ENCODE results near the gene MEIOB.
"Not testable (repeated sequence)": the region's sequence is repeated elsewhere in the genome, so short reads cannot be mapped to it uniquely, and the experiment has no call there.

MEIOB gene

GRCh38 chr16:1906055-1906845 lies 34.3 kb upstream of the MEIOB start:
- DNase-seq, result no peak

- no peak for DNase-seq
Observed at GRCh38 chr16:1903845-1904840, 32.2 kb upstream of the MEIOB start.

DNA sequence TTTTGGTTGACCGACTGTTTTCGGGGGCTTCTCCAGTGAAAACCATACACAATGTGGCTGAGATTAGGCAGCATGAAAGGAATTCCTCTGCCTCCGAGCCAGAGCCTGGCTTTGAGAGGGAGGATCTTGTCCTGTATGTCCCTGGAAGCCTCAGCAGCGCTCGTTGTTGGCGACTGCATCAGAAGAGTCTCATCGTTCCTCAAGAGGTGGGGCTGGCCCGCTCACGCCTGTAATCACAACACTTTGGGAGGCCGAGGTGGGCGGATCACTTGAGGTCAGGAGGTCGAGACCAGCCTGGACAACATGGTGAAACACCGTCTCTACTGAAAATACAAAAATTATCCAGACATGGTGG lies 31.2 kb upstream of the MEIOB start:
- DNase-seq, result no peak

DNA sequence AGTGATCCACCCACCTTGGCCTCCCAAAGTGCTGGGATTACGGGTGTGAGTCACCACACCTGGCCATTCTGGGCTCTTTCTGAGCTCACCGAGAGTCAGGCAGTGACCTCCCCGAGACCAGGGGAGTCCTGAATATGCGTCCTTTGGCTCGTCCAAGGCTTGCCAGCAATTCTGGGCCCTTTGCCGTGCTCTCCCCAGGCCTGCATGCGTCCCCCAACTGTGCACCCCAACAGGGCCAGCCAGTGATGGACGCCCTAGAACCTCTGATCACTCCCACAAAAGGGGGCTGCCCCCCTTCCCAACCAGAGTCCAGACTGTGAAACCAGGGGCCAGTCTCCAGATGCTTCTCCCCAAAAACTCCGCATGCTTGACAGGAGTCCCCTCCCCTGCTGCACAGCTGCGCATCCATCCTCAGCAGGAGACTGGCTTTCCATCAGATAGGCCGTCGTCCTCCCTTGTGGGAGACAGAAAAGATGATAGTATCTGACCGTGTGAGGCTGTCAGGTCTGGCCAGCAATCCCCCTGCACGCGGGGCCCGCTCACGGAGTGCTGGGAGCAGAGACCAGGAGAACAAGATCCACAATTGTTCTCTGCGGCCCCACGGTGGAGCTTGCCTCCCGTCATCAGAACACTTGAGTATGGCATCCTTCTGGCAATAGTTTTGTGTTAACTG lies 30.7 kb upstream of the MEIOB start:
- no peak for DNase-seq

DNA sequence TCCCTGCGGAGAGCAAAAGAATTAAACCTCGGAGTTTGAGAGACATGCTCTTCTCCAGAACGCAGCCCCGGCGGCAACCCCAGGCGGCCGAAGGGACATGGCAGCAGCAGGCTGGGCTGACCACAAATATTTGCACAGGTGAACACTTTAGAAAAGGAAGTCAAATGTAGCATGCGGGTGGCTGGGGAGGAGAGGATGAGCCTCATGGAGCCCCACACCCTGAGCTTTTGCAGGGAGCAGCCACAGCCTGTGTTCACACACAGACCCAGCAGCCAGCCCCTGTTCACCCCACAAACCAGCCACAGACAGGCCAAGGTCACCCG lies 28.4 kb upstream of the MEIOB start:
- no peak for DNase-seq

GRCh38 chr16:1899641-1900451 lies 27.9 kb upstream of the MEIOB start:
- no peak for DNase-seq

GRCh38 chr16:1897692-1898091 lies 25.7 kb upstream of the MEIOB start:
- DNase-seq, result not testable (repeated sequence)

DNA sequence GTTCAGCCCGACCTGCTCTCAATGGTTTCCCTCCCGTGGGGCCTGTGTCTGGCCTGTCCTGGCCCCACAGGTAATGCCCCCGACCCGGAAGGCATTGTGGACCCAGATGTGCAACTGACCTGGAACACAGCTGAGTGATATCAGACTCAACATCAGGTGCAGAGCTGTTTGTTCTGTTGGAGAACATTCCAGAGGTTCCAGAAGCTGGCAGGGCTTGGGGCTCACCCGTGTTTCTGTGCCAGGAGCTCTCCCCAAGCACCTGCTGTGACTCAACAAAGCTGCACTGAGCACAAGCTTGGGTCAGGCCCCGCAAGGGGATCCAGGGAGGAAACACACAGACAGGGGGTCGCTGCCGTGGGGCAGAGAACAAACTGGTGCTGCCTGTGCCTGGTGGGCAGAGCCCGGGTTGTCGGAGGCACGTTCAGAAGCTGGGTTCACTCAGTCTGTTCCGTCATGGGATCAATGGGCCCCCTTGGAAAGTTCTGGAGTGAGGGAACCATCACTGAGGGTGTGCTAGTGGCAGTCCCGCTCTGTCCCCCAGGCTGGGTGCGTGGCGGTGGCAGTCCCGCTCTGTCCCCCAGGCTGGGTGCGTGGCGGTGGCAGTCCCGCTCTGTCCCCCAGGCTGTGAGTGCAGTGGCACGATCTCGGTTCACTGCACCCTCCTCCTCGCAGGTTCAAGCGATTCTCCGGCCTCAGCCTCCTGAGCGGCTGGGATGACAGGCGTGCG lies 24.1 kb upstream of the MEIOB start:
- DNase-seq, result no peak

DNA sequence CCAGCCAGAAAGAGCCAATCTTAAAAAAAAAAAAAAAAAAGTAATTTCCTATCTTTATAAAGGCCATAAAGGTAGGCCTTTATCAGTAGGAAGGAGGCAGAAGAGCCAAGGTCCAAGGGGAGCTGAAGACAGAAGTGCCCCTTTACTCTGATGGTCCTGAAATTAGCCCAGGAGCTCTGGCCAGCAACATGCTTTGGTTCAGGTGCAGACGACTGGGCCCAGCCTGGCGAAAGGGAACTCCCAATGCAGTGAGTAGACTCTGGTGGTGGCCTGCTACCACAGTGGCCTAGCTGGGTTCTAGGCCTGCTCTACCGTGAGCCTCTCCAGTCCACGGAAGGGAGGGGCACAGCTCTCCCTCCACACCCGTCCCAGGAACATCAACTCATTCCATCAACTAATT lies 23.1 kb upstream of the MEIOB start:
- DNase-seq, result no peak

- DNase-seq, result no peak
Observed at GRCh38 chr16:1890708-1891050, 18.7 kb upstream of the MEIOB start.

DNA sequence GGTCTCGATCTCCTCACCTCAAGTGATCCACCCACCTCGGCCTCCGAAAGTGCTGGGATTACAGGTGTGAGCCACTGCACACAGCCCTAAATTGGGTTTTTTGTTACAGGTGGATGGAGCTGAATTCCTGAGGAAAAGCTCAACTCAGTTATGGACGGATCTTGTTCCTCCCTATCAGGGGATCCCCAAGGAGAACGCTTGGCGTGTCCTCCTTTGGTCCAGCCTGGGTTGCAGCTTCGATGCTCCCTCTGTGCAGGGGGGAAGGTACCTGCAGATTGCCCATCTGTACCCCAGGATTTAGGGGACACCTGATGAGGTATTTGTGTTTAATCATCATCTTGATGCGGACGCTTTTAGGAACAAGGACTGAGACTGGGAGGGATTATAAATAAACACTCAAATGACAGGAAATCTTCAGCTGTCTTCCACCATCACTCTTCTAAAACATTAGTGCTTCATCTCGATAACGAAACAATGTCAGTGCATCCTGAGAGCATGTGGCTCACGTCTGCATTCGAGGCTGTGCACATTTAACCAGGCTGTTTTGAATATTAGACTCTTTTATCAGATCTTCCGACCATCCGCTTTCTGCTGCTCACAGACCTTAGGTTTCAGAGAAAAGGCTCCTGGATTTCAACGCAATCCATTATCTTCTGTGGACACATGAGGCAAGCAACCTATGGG lies 18.2 kb upstream of the MEIOB start:
- no peak for DNase-seq

DNA sequence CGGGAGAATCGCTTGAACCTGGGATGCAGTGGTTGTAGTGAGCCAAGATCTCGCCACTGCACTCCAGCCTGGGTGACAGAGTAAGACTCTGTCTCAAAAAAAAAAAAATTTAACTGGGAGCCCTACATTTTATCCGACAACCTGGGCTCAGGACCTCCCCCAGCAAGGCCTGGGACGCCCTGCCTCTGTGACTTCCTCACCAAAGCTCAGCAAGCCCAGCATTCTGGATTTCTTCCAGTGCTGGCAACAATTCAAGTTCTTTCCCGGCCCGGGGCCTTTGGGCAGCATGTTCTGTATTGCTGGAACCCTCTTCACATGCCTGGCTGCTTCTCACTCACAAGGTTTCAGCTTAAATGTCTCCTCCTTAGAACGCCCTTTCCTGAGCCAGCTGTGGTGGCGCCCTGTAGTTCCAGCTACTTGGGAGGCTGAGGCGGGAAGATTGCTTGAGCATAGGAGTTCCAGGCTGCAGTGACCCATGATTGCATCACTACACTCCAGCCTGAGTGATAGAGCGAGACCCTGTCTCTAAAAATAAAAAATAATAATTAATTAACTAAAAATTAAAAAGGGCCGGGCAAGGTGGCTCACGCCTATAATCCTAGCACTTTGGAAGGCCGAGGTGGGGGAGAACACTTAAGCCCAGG lies 15.9 kb upstream of the MEIOB start:
- DNase-seq, result no peak

DNA sequence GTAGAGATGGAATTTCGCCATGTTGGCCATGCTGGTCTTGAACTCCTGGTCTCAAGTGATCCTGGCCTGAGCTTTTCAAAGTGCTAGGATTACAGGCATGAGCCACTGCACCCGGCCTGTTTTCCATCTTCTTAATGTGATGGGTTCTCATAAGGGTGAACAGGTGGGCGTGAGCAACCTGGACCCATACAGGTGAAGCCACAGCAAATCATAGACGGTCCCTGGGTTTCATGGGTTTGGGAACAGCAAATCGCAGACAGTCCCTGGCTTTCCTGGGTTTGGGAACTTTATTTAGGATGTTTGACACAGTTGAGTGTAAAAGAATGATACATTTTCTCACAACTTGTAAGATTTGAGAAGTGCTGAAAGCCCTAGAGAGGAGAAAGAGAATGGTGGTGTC lies 12.9 kb upstream of the MEIOB start:
- DNase-seq, result no peak

DNA sequence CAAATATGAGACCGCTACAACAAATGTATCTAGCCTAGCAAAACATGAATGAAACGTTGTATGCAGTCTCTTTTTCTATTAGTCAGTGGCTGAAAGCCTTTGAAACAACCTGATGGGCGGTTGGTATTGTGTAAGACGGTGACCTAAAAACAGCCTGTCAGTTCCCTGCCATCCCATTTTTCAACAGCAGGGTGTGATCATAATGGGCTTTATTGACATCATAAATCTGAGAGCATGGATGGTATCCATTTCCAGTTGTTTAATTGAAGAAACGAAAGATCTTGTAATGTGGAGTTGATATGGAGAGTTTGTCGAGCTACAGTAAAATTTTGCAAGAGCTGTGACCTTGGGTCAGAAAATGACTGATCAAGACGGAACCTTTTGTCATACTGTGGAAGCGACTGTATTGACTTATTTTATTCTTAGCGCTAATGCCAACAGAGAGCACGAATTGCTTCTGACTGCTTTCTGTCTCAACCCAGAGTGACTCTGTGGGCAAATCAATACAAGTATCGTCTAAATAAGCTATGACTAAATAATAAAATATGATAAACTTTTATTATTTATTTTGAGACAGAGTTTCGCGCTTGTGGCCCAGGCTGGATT lies 12.3 kb upstream of the MEIOB start:
- no peak for DNase-seq

DNA sequence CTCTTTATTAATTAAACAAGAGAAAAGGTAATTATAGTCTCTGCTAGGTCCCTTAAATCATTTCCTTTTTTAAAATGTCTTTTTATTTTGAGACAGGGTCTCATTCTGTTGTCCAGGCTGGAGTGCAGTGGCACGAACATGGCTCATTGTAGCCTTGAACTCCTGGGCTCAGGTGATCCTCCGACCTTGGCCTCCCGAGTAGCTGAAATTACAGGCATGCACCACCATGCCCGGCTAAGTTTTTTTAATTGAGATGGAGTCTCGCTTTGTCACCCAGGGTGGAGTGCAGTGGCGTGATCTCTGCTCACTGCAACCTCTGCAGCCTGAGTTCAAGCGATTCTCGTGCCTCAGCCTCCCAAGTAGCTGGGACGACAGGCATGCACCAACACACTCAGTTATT lies 9.2 kb upstream of the MEIOB start:
- not testable (repeated sequence) for DNase-seq

GRCh38 chr16:1879477-1879876 lies 7.5 kb upstream of the MEIOB start:
- no peak for DNase-seq

GRCh38 chr16:1878256-1878655 lies 6.3 kb upstream of the MEIOB start:
- no peak for DNase-seq

DNA sequence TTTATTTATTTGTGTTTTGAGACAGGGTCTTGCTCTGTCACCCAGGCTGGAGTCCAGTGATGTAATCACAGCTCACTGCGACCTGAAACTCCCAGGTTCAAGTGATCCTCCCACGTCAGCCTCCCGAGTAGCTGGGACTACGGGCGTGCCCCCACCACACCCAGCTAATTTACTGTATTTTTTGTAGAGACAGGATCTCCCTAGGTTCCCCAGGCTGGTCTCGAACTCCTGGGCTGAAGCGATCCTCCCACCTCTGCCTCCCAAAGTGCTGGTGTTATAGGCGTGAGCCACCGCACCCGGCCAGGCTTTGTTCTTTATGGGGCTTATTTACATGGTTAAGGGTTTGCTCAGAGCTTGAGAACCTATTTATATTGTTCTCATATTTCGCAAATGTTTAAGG lies 5.8 kb upstream of the MEIOB start:
- DNase-seq, result no peak

DNA sequence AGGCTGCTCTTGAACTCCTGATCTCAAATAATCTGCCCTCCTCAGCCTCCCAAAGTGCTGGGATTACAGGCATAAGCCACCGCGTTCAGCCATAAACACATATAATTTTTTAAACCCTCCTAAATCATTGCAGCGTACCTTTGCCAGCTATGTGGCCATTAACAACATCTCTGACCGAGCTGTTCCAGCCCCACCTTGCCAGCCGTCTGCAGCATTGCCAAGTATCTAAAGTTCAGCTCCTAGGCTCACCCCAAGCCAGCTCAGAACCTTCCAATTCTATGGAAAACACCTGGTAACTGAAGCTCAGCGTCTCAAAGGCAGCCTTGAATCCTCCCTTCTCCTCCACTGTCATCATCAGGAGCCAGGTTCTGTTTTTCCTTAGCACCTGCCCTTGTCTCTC lies 5.1 kb upstream of the MEIOB start:
- DNase-seq, result no peak

DNA sequence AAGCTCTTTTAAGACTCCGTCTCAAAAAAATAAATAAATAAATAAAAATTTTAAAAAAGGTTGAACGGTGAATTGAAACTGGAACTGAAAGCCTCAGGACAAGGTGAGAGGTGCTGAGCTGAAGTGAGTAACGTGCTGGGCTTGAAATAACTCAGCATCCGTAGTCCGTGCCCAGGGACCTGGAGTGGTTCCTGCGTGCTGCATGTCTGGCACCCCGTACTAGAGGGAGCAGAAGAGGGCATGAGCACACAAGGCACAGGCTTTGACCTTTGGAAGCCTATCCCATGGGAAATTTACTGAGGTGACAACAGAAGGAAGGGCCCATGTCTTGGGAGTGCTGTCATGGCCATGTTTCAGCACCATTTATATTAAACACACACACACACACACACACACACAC lies 4.5 kb upstream of the MEIOB start:
- DNase-seq, result no peak

DNA sequence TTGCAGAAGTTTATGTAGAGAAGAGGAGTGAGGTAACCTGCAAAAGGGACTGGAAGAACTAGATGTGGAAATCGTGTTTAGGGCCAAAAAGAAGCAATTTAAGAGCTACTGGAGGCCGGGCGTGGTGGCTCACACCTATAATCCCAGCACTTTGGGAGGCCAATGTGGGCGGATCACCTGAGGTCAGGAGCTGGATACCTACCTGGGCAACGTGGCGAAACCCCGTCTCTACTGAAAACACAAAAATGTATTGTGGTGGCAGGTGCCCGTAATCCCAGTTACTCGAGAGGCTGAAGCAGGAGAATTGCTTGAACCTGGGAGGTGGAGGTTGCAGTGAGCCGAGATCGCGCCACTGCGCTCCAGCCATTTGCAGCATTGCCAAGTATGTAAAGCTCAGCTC lies 4.1 kb upstream of the MEIOB start:
- not testable (repeated sequence) for DNase-seq

All from stimulated activated naive CD4-positive, alpha-beta T cell (primary cell).